Central memory CD8-positive, alpha-beta T cell (primary cell): ENCODE data around the gene XRCC4.

ENCODE experiments used
- ATAC-seq: fragments of 150-1000 bp; cut with Tn5 transposase; replicated peaks from 2 replicates; pipeline ENCODE4 v1.10.0; 2022; ENCODE audit warnings: mild to moderate bottlenecking, moderate FRiP score, moderate number of reproducible peaks; ENCODE audit not compliant: poor library complexity, severe bottlenecking; ENCODE audit errors: extremely low read depth
- DNase-seq, 2 donors: peaks; one replicate each; pipeline ENCODE4 v3.0.0; 2021; ENCODE audit warnings: low spot score in 2 of 2
- H3K27ac Mint-ChIP-seq: one replicate; pipeline ENCODE4 v1.8.0; 2022; ENCODE audit warnings: low read depth, mild to moderate bottlenecking, moderate library complexity, mixed read lengths
- H3K27me3 Mint-ChIP-seq: one replicate; pipeline ENCODE4 v1.8.0; 2022; ENCODE audit warnings: mixed read lengths
- H3K36me3 Mint-ChIP-seq: one replicate; pipeline ENCODE4 v1.8.0; 2022; ENCODE audit warnings: mild to moderate bottlenecking, moderate library complexity, mixed read lengths; ENCODE audit not compliant: insufficient read depth
- H3K4me1 Mint-ChIP-seq: one replicate; pipeline ENCODE4 v1.8.0; 2022; ENCODE audit warnings: mixed read lengths
- H3K4me3 Mint-ChIP-seq: one replicate; pipeline ENCODE4 v1.8.0; 2022; ENCODE audit warnings: mild to moderate bottlenecking, moderate library complexity, mixed read lengths
- H3K9me3 Mint-ChIP-seq: one replicate; pipeline ENCODE4 v1.8.0; 2022; ENCODE audit warnings: mixed read lengths

XRCC4 gene

DNA sequence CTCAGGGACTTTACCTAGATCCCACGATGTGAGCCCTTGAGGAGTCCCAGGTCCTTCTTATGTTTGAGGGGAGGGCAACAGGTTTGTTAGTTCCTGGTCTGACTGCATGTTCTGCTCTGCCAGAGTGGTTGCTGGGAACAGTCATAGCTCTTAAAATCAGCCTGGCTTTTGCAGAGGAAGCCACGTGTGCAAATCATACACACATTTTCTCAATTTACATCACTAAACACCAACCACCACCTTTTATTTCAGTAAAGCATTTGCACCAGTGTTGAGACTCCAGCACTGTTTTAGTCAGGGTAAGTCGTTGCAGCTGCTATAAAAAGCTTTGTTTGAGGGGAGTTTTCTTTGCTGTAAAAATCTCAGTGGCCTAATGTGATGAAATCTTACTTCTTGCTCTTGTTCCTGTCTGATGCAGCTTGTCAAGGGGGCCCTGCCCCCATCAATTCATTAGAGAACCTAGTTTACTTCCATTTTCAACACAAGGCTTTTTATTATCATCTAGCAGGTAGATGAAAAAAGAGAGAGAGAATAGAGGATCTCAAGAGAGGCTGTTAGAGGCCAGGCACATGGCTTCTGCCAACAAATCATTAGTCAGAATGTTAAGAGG, 323.9 kb downstream of the XRCC4 start:
- H3K36me3 Mint-ChIP-seq, result no peaks in the 10 kb centered on the region
- DNase-seq, result no peak
- no peaks in the 10 kb centered on the region for H3K4me1 Mint-ChIP-seq
- ATAC-seq, result no peak
- no peak overlapping the region for H3K27ac Mint-ChIP-seq
- no peak overlapping the region for H3K4me3 Mint-ChIP-seq
- no peaks in the 10 kb centered on the region for H3K27me3 Mint-ChIP-seq
- H3K9me3 Mint-ChIP-seq, result no peaks in the 10 kb centered on the region

DNA sequence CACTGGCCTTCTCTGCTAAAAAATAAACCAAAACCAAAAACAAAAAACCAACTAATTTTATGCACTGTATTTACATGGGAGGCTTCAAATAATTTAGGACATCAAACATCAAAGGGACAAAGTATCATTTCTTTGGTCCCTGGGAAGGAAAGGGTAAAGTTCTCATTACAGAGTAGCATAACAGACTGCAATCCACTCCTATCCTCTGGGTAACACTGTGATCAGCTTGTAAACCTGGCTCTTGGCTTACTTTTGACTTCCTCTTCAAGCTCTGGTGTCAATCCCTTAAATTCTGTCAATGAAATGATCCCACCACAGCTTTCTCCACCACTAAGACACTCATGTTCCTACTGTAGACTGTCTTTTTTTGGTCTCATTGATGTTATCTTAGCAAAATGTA, 324.4 kb downstream of the XRCC4 start:
- ATAC-seq (no peak), DNase-seq (no peak)
- Mint-ChIP-seq H3K4me3 (no peak overlapping the region), H3K36me3 (no peaks in the 10 kb centered on the region), H3K9me3 (no peaks in the 10 kb centered on the region), H3K27me3 (no peaks in the 10 kb centered on the region), H3K27ac (no peak overlapping the region), H3K4me1 (no peaks in the 10 kb centered on the region)
